Type B pancreatic cell (in vitro differentiated cells): ENCODE measurements around the gene AATK. TPM values are rescaled to one million over a fixed set of nuclear protein-coding genes. Genes with fewer than 3 reads are reported as not detected.

ENCODE experiments used
- DNase-seq: peaks from one replicate; pipeline ENCODE4 v3.0.0; 2021; ENCODE audit warnings: mixed read lengths; ENCODE audit not compliant: unreplicated experiment; ENCODE audit errors: extremely low spot score
- H3K27ac Mint-ChIP-seq: 2 replicates; pipeline ENCODE4 v1.8.0; 2021; ENCODE audit warnings: mild to moderate bottlenecking, mixed read lengths
- H3K27me3 Mint-ChIP-seq: 2 replicates; pipeline ENCODE4 v1.8.0; 2021; ENCODE audit warnings: mixed read lengths
- H3K36me3 Mint-ChIP-seq: 2 replicates; pipeline ENCODE4 v1.8.0; 2021; ENCODE audit warnings: mixed read lengths
- H3K4me1 Mint-ChIP-seq: one replicate; pipeline ENCODE4 v1.8.0; 2021; ENCODE audit warnings: mixed read lengths; ENCODE audit not compliant: unreplicated experiment
- H3K4me3 Mint-ChIP-seq: 2 replicates; pipeline ENCODE4 v1.8.0; 2021; ENCODE audit warnings: mild to moderate bottlenecking, mixed read lengths
- H3K9me3 Mint-ChIP-seq: 2 replicates; pipeline ENCODE4 v1.8.0; 2021; ENCODE audit warnings: mixed read lengths
- microRNA-seq: library from miRNA; unstranded; fragments of <30 nt; microRNA quantifications from one replicate; pipeline ENCODE4, GENCODE V29; 2020
- total RNA-seq: library from RNA; stranded (reverse); gene quantifications from 2 replicates; pipeline ENCODE4 v1.2.1, GENCODE V29; 2021; ENCODE audit warnings: low replicate concordance
- TF ChIP-seq, protein P1 (sequence below): fragments of 200-600 bp; sonication (generic); conservative IDR thresholded peaks from 2 replicates; pipeline ENCODE4 v1.5.0; 2021; ENCODE audit warnings: antibody characterized with exemption, mild to moderate bottlenecking

Gene AATK
- total RNA-seq, 1 donor from 2014 or later, result 6.4 TPM

DNA sequence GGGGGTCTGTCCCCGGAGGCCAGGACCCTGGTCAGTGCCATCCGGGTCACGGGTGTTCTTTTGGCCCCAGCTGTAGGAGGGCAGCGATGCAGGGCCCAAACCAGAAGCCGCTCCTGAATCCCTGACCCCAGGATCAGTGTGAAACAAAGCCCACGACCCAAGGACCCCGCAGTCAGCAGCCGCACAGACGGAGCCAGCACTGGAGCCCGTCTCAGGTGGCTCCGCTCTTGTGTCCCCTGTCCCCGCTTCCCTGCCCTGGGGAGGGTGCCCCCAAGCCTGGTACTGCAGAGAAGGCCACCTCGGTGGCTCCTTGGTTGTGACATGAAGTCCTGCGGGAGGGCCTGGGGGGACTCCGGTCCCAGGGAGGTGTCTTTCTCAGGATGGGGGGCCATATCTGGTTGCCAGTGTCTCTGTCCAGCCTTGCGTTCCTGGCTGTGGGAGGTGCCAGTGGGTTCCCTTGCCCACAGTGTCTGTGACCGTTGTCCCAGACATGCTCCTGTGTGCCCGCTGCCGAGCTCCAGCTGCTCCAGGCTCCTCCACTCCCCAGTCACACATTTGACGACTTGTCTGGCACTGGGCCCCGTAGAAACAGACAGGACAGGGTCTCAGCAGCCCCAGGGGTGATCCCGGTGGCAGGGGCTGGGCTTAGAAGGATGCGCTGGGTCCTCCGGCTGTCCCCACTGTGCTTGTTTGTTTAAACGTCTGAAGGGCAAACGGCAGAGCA, 97.4 kb downstream of the AATK start:
- no peaks in the 10 kb centered on the region for H3K9me3 Mint-ChIP-seq
- TF ChIP-seq, protein P1, sequence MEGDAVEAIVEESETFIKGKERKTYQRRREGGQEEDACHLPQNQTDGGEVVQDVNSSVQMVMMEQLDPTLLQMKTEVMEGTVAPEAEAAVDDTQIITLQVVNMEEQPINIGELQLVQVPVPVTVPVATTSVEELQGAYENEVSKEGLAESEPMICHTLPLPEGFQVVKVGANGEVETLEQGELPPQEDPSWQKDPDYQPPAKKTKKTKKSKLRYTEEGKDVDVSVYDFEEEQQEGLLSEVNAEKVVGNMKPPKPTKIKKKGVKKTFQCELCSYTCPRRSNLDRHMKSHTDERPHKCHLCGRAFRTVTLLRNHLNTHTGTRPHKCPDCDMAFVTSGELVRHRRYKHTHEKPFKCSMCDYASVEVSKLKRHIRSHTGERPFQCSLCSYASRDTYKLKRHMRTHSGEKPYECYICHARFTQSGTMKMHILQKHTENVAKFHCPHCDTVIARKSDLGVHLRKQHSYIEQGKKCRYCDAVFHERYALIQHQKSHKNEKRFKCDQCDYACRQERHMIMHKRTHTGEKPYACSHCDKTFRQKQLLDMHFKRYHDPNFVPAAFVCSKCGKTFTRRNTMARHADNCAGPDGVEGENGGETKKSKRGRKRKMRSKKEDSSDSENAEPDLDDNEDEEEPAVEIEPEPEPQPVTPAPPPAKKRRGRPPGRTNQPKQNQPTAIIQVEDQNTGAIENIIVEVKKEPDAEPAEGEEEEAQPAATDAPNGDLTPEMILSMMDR, result no peak
- DNase-seq, result no peak
- no peak overlapping the region for H3K27ac Mint-ChIP-seq
- H3K36me3 Mint-ChIP-seq, result peaks cover 3% of the 10 kb centered on the region
- peaks cover 22% of the 10 kb centered on the region for H3K4me1 Mint-ChIP-seq
- no peaks in the 10 kb centered on the region for H3K27me3 Mint-ChIP-seq
- no peak overlapping the region for H3K4me3 Mint-ChIP-seq

DNA sequence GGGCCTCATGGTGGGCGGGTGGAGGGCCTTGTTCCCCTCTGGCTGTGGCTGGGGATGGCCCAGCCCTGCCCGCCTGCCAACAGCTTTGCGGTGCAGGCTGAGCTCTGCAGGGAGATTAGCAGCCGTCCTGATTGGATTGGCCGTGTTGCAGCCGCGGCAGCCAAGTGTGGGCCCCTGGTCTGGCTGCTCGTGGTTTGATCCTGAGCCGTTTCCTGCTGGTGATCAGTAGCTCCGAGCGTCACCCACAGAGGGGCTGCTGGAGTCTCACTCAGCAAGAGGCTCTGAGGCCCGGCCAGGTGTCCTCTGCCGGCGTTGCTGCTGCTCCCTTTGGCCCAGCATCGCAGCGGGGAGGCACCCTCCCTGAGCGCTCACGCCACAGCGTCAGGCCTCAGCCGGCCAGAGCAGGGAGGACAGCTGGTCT, 98.6 kb downstream of the AATK start:
- Mint-ChIP-seq H3K4me1 (peaks cover 29% of the 10 kb centered on the region), H3K4me3 (no peak overlapping the region)

More for the DNA sequence above, 98.6 kb downstream of the AATK start:
- TF ChIP-seq, protein P1, result no peak
- Mint-ChIP-seq H3K27me3 (no peaks in the 10 kb centered on the region), H3K9me3 (no peaks in the 10 kb centered on the region), H3K27ac (no peak overlapping the region), H3K36me3 (peaks cover 11% of the 10 kb centered on the region)
- DNase-seq, result no peak

Small RNA genes within 50 kb of the gene (microRNA-seq; reads per million reads assigned to microRNA genes)
- gene MIR1250 (2.2 reads per million), gene MIR3065 (not detected), gene MIR338 (not detected), gene MIR657 (not detected)

Other genes starting within 250 kb of the AATK start
- gene CHMP6, start 174.4 kb downstream of the AATK start, total RNA-seq, result 29.1 and 33.4 TPM in 2 replicates
- gene BAIAP2, start 131.1 kb downstream of the AATK start, total RNA-seq, result 62.7 and 120 TPM in 2 replicates
- gene PVALEF, start 714 bp downstream of the AATK start, total RNA-seq, result 0.21 TPM in 1 of 2 replicates, not detected in the other
- gene CEP131, start 56.7 kb upstream of the AATK start, total RNA-seq, result 12.8 and 26.8 TPM in 2 replicates
- gene TEPSIN, start 72.8 kb upstream of the AATK start, total RNA-seq, result 45.7 and 50.1 TPM in 2 replicates
- gene NDUFAF8, start 73.1 kb upstream of the AATK start, total RNA-seq, result 56.9 and 82.3 TPM in 2 replicates
- gene SLC38A10, start 129.1 kb upstream of the AATK start, total RNA-seq, result 85.0 and 118 TPM in 2 replicates
- 23.0 and 74.3 TPM in 2 replicates for gene BAHCC1, start 229.2 kb upstream of the AATK start, total RNA-seq